ENCODE data around the gene ZNF644. TPM values are rescaled to one million over a fixed set of nuclear protein-coding genes. Genes with fewer than 3 reads are reported as not detected.

Gene ZNF644
- total RNA-seq, 3 donors from 2014 or later = 58.7 to 161 (median 104) TPM

DNA sequence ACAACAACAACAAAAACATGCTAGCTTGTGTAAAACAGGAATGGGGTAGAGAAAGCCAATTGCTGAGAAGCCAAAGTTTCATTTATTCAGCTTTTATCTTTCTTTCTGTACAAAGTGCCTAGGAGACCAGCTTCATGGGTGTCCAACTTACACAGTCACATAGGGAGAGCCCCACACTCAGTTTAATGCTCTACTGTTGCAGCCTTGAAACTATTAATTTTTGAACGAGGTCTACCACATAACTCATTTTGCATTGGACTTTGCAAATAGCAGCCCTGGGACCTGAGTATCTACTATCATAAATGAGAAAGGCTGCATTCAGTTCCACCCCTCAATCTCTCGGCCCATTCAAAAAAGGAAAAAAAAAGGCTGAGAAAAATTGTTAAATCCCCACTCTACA, 98.8 kb downstream of the ZNF644 start:
- intact Hi-C loops (cut with DNase I; ENCODE audit: low total_unique reads) = no loop called here
- Histone ChIP-seq H3K4me1 (peaks cover 0 to 6% of the 10 kb centered on the region in 2 donors), H3K4me3 (no peak overlapping the region), H3K36me3 (no peaks in the 10 kb centered on the region), H3K27me3 (no peaks in the 10 kb centered on the region), H3K27ac (no peak overlapping the region), H3K9me3 (no peaks in the 10 kb centered on the region)
- DNase-seq (ENCODE audit: low spot score in 2 of 2) = no peak
- TF ChIP-seq POLR2AphosphoS5 (IDR thresholded peaks at IDR 0.05) (no peak), POLR2A (IDR thresholded peaks at IDR 0.05) (no peak)
- TF ChIP-seq, protein P1, sequence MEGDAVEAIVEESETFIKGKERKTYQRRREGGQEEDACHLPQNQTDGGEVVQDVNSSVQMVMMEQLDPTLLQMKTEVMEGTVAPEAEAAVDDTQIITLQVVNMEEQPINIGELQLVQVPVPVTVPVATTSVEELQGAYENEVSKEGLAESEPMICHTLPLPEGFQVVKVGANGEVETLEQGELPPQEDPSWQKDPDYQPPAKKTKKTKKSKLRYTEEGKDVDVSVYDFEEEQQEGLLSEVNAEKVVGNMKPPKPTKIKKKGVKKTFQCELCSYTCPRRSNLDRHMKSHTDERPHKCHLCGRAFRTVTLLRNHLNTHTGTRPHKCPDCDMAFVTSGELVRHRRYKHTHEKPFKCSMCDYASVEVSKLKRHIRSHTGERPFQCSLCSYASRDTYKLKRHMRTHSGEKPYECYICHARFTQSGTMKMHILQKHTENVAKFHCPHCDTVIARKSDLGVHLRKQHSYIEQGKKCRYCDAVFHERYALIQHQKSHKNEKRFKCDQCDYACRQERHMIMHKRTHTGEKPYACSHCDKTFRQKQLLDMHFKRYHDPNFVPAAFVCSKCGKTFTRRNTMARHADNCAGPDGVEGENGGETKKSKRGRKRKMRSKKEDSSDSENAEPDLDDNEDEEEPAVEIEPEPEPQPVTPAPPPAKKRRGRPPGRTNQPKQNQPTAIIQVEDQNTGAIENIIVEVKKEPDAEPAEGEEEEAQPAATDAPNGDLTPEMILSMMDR (IDR thresholded peaks at IDR 0.05) = no peak

DNA sequence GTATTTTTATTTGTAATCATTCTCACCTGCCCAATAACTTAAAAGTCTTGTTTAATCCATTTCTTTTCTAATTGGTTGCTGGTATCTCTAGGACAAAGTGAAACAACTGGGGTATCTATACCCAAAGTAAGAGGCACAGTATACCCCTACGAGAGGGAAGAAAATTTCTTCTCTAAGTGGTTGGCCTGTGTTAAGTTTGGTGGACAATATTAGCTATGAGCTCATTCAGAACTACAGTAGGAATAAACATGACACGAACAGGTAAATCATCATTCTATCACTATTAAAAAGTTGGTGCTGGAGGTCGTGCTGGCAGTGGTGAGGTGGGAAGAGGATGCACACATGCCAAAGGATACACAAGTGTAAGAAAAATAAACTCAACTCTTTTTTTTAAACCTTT, 99.6 kb downstream of the ZNF644 start:
- Histone ChIP-seq H3K4me1 (peaks cover 0 to 6% of the 10 kb centered on the region in 2 donors), H3K27me3 (no peaks in the 10 kb centered on the region), H3K36me3 (no peaks in the 10 kb centered on the region), H3K4me3 (peak overlapping the region in 1 of 3 donors; percentile 5), H3K27ac (no peak overlapping the region), H3K9me3 (no peaks in the 10 kb centered on the region)
- intact Hi-C loops (cut with DNase I; ENCODE audit: low total_unique reads) = no loop called here
- TF ChIP-seq, protein P1 (IDR thresholded peaks at IDR 0.05) = no peak
- no peak for TF ChIP-seq POLR2A (IDR thresholded peaks at IDR 0.05)
- no peak for TF ChIP-seq POLR2AphosphoS5 (IDR thresholded peaks at IDR 0.05)
- no peak for DNase-seq (ENCODE audit: low spot score in 2 of 2)

DNA sequence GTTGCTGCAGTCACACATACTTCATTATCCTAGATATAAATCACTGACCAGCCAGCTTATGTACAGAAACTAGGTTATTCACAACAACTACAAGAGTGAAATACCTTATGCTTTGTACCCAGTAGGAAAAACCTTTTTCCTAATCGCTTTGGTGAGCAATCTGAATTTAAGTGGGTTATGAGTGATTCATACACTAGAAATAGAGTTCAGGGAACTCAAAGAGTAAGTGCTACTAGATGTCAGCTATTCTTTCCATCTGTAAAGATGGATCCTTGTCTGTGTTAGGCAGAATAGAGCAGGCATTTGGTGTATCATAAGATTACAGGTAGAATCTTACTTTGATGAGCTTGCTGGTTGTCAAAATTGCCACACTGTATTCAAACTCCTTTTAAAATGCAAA, 101.9 kb downstream of the ZNF644 start:
- Histone ChIP-seq H3K27ac (no peak overlapping the region), H3K4me3 (no peak overlapping the region), H3K4me1 (no peaks in the 10 kb centered on the region), H3K27me3 (no peaks in the 10 kb centered on the region), H3K9me3 (no peaks in the 10 kb centered on the region), H3K36me3 (no peaks in the 10 kb centered on the region)
- DNase-seq (ENCODE audit: low spot score in 2 of 2) = no peak
- intact Hi-C loops (cut with DNase I; ENCODE audit: low total_unique reads) = no loop called here
- TF ChIP-seq POLR2AphosphoS5 (IDR thresholded peaks at IDR 0.05) = no peak
- no peak for TF ChIP-seq POLR2A (IDR thresholded peaks at IDR 0.05)
- TF ChIP-seq, protein P1 (IDR thresholded peaks at IDR 0.05) = no peak

DNA sequence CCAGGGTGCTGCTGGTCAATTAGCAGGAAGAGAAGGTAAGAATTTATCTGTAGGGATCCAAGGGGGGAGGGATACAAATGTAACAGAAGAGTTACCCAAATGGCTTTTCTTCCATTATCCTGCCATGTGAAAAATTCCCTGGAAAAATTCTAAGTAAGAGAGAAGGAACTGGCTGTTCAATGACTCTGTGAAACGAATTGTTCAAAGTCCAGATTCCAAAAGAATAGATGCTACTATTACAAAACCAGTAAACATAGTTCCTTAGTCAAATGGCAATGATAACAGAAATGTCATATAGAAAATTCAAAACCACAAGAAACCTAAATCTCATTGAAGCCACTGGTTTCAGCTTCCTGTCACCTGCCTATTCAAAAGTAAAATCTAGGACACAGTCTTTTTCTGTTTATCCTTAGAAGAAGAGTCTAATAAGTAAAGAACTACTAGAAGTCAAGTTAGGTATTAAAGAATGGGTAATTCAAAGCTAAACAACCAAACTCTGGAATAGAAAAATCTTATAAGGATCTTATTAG, 102.6 kb downstream of the ZNF644 start:
- DNase-seq (ENCODE audit: low spot score in 2 of 2) = no peak
- Histone ChIP-seq H3K4me1 (no peaks in the 10 kb centered on the region), H3K27me3 (no peaks in the 10 kb centered on the region), H3K4me3 (no peak overlapping the region), H3K27ac (no peak overlapping the region), H3K36me3 (no peaks in the 10 kb centered on the region), H3K9me3 (no peaks in the 10 kb centered on the region)
- intact Hi-C loops (cut with DNase I; ENCODE audit: low total_unique reads) = no loop called here
- TF ChIP-seq, protein P1 (IDR thresholded peaks at IDR 0.05) = no peak
- TF ChIP-seq POLR2A (IDR thresholded peaks at IDR 0.05) (no peak), POLR2AphosphoS5 (IDR thresholded peaks at IDR 0.05) (no peak)

GRCh38 chr1:90911353-90911752, 110.5 kb downstream of the ZNF644 start:
- Histone ChIP-seq H3K27ac (no peak overlapping the region), H3K4me1 (no peaks in the 10 kb centered on the region), H3K9me3 (no peaks in the 10 kb centered on the region), H3K36me3 (no peaks in the 10 kb centered on the region), H3K27me3 (no peaks in the 10 kb centered on the region), H3K4me3 (no peak overlapping the region)
- TF ChIP-seq POLR2AphosphoS5 (IDR thresholded peaks at IDR 0.05) (no peak), POLR2A (IDR thresholded peaks at IDR 0.05) (no peak)
- TF ChIP-seq, protein P1 (IDR thresholded peaks at IDR 0.05) = no peak
- no peak for DNase-seq (ENCODE audit: low spot score in 2 of 2)
- intact Hi-C loops (cut with DNase I; ENCODE audit: low total_unique reads) = no loop called here

Data from breast epithelium (tissue), 4 donors.